Thymus (tissue), 11 donors: Measurements from ENCODE around the gene TP53BP2. TPM values are rescaled to one million over a fixed set of nuclear protein-coding genes. Genes with fewer than 3 reads are reported as not detected.
"Not testable (repeated sequence)": the region's sequence is repeated elsewhere in the genome, so short reads cannot be mapped to it uniquely, and the experiment has no call there.

Experiments used
- DNase-seq, 9 donors: peaks; one replicate each; pipeline ENCODE4 v3.0.0-alpha.2; 2013; ENCODE audit warnings: low spot score in 9 of 9, low read depth in 6 of 9, missing footprints in 1 of 9
- H3K27ac ChIP-seq, 2 donors: one replicate each; pipeline ENCODE4 v1.5.1; 2013; ENCODE audit warnings: control low read depth in 1 of 2, low read depth in 1 of 2, low read length in 1 of 2, mild to moderate bottlenecking in 1 of 2, moderate library complexity in 1 of 2
- H3K27me3 ChIP-seq, 2 donors: one replicate each; pipeline ENCODE4 v1.5.1; 2013; ENCODE audit warnings: low read length in 1 of 2; ENCODE audit not compliant: control insufficient read depth in 2 of 2, insufficient read depth in 1 of 2
- H3K36me3 ChIP-seq, 2 donors: one replicate each; pipeline ENCODE4 v1.5.1; 2013; ENCODE audit warnings: low read length in 1 of 2, mild to moderate bottlenecking in 1 of 2, moderate library complexity in 1 of 2; ENCODE audit not compliant: control insufficient read depth in 2 of 2, insufficient read depth in 2 of 2
- H3K4me1 ChIP-seq, 2 donors: one replicate each; pipeline ENCODE4 v1.5.1; 2013; ENCODE audit warnings: low read length in 2 of 2; ENCODE audit not compliant: control insufficient read depth in 2 of 2, insufficient read depth in 2 of 2
- H3K4me3 ChIP-seq, 2 donors: one replicate each; pipeline ENCODE4 v1.5.1; 2013; ENCODE audit warnings: low read length in 2 of 2, control low read depth in 1 of 2, mild to moderate bottlenecking in 1 of 2
- H3K9me3 ChIP-seq, 2 donors: one replicate each; pipeline ENCODE4 v1.5.1; 2013; ENCODE audit warnings: low read length in 1 of 2, mild to moderate bottlenecking in 1 of 2; ENCODE audit not compliant: control insufficient read depth in 2 of 2, insufficient read depth in 1 of 2
- WGBS: extraction: QIAGEN DNeasy Blood & Tissue Kit; methylation state at CpG from one replicate; pipeline ENCODE4 v1.1.7; 2013; 5-methylcytosine and 5-hydroxymethylcytosine counted together
- polyA plus RNA-seq: library from polyadenylated mRNA; stranded (reverse); fragments of 200-250 nt; gene quantifications from one replicate; pipeline ENCODE4 v1.2.3, GENCODE V29; 2013
- total RNA-seq: library from RNA; stranded (reverse); fragments of 120-200 nt; gene quantifications from one replicate; pipeline ENCODE4 v1.2.4, GENCODE V29; 2013
- donor health status: healthy.

TP53BP2 gene
- total and polyA plus RNA-seq, 2 donors: 15.2 to 23.3 TPM

DNA sequence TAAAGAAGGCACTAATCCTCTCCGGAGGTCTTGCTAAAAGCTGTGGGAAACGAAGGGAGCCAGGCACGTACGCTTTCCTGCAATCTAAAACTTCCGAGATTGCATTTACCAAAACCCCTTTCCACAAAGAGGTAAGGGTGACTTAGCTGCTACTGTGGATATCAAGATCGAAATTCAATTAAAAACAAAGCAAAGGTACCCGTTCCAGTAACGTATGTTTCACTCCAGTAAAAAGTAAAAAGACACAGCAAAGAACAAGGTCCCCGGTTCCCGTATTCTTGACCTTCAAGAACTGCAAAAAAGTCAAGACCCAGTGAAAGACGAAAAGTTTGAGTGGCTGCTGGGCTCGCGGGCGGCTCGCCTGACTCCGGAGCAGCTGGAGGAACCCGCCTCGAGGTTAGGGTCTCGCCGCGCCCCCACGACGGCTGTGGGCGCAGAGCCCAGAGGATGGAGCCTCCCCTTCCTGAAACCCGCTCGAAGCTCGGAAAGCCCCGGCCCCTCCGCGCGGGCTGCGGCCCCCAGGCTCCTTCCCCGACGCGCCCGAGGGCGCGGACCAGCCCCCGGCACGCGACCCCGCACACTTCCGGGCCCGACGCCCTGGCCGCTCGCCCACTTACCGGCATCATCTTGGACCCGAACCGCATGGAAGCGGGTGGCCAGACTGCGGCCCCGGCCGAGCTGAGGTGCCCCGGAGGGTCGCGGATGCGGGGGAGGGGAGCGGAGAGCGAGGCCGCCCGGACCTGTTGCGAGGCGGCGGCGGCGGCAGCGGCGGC lies 524 bp downstream of the TP53BP2 start:
- Histone ChIP-seq H3K36me3 (no peaks in the 10 kb centered on the region), H3K4me1 (peaks cover 6 to 12% of the 10 kb centered on the region in 2 donors), H3K27me3 (no peaks in the 10 kb centered on the region), H3K9me3 (no peaks in the 10 kb centered on the region), H3K4me3 (peak overlapping the region; percentile 62 to 97), H3K27ac (peak overlapping the region; percentile 93 to 98)
- DNase-seq: peak in 8 of 9 donors; percentile 42 to 86 (median 70)
- under 1% methylated on average over 69 of the region's 69 CpGs for WGBS

DNA sequence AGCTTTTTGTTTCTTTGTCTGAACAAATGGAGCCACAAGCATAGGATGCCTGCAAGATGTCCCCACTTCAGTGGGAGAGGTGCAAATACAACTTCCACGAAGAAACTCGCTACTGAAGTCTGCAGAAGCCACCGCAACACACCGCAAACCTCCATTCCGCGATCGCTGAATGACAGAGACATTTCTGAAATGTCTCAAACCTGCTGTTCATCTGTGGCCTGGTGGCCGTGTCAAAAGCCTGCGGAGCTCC lies 1.0 kb downstream of the TP53BP2 start:
- H3K27ac ChIP-seq: peak overlapping the region; percentile 93 to 98
- DNase-seq: peak in 3 of 9 donors; percentile 11 to 25 (median 12)
- H3K36me3 ChIP-seq: no peaks in the 10 kb centered on the region
- peak overlapping the region; percentile 62 to 97 for H3K4me3 ChIP-seq
- H3K9me3 ChIP-seq: no peaks in the 10 kb centered on the region
- H3K27me3 ChIP-seq: no peaks in the 10 kb centered on the region
- under 1% methylated on average over 9 of the region's 9 CpGs for WGBS
- peaks cover 6 to 12% of the 10 kb centered on the region in 2 donors for H3K4me1 ChIP-seq

DNA sequence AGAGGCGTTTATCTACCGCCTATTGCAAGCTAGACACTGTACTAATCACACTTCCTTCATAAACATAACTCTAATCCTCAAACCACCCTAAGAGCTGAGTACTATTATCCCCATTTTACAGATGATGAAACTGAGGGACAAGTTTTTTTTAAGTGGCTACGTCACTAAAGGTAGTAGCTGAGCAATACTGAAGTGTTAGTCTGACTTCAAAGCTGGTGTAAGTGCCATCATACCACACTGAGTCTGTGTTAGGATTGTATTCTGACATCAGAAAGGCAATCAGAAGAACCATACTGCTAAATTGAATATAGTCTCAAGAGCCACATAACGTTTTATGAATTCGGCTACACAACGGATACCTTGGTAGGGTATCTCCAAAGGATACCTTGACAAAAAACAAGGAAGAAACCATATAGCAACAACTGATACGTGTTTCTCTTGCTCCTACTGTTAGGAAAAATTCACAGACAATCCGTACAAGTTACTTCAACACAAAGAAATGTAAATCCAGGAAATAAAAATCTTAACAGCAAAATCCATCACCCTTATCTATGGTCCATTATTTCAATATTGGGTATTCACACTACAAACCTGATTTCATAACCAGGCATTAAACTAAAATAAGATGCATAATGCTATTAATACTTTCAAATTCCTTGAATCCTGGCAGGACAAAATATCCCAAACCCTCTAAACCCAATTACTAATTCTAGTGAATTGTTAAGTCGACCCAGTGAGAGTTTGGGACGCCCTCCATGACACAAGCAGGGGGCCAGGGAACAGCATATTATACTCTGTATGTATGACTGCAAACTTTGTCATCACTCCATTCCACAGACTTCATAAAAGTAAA lies 1.6 kb downstream of the TP53BP2 start:
- 76% methylated on average over 10 of the region's 10 CpGs for WGBS
- Histone ChIP-seq H3K36me3 (no peaks in the 10 kb centered on the region), H3K9me3 (no peaks in the 10 kb centered on the region), H3K4me1 (peaks cover 6 to 12% of the 10 kb centered on the region in 2 donors), H3K27me3 (no peaks in the 10 kb centered on the region), H3K27ac (peak overlapping the region in 1 of 2 donors; percentile 93), H3K4me3 (peak overlapping the region; percentile 62 to 97)
- DNase-seq: no peak

DNA sequence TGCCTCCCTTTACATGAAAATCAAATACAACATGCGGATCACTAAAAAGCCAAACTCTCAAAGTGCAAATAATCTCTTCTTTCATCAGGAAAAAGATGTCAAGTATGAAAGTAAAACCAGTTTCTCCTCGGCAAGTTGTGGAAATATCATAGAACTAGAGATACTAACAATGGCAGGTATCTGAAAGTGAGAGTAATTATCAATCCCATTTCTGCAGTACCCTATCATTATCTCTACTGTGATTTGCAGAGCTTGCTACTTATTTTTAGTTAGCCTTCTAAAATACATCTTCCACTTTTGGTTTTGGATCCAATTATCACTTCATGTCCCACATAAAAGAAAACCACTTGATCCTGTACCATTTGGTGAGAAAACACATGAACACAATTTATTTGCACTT lies 3.0 kb downstream of the TP53BP2 start:
- Histone ChIP-seq H3K27me3 (no peaks in the 10 kb centered on the region), H3K27ac (no peak overlapping the region), H3K4me1 (peaks cover 7 to 12% of the 10 kb centered on the region in 2 donors), H3K4me3 (no peak overlapping the region), H3K9me3 (no peaks in the 10 kb centered on the region), H3K36me3 (no peaks in the 10 kb centered on the region)
- DNase-seq: no peak
- 78% methylated on average over 2 of the region's 2 CpGs for WGBS

DNA sequence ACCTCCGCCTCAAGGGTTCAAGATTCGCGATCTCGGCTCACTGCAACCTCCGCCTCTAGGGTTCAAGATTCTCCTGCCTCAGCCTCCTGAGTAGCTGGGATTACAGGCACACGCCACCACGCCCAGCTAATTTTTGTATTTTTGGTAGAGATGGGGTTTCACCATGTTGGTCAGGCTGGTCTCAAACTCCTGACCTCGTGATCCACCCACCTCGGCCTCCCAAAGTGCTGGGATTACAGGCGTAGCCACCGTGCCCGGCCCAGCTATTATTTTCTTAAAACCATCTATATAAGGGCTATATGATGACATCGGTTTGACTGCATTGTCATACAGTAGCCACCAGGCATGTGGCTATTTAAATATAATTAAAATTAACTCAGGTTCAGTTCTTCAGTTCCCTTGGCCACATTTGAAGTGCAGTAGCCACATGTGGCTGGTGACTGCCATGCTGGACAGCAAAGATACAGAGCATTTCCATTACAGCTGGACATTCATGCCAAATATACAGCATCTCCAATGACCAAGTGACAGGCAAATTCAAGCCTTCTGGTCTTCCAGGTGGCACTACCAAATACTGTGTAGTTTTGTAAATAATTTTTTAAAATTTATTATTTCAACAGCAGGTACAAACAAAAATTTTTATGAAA lies 3.6 kb downstream of the TP53BP2 start:
- not testable (repeated sequence) for H3K9me3 ChIP-seq, H3K36me3 ChIP-seq, H3K4me3 ChIP-seq, H3K27me3 ChIP-seq, H3K27ac ChIP-seq, DNase-seq
- WGBS: 97% methylated on average over 13 of the region's 13 CpGs
- H3K4me1 ChIP-seq: peaks cover 12 to 14% of the 10 kb centered on the region in 2 donors

DNA sequence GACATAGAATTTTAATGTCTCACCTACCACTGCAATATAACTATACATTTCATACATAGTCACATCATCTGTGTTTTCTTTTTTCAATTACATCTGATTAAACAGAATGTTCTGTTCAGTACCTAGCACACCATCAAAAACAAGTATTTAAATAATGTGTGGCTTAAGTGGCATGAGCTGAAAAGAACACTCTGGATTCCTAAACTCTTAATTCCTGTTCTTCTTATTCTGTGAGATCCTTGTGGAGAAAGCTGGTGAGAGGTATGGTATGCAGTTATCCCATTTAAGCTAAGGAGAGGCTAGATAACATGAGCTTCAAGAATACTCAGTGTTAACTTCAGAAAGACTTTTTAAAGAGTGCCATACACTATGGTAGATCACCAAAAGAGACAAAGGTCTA lies 5.5 kb downstream of the TP53BP2 start:
- H3K4me1 ChIP-seq: peaks cover 12 to 20% of the 10 kb centered on the region in 2 donors
- DNase-seq: no peak
- no peaks in the 10 kb centered on the region for H3K9me3 ChIP-seq
- H3K27ac ChIP-seq: no peak overlapping the region
- no peaks in the 10 kb centered on the region for H3K36me3 ChIP-seq
- no peaks in the 10 kb centered on the region for H3K27me3 ChIP-seq
- H3K4me3 ChIP-seq: no peak overlapping the region

DNA sequence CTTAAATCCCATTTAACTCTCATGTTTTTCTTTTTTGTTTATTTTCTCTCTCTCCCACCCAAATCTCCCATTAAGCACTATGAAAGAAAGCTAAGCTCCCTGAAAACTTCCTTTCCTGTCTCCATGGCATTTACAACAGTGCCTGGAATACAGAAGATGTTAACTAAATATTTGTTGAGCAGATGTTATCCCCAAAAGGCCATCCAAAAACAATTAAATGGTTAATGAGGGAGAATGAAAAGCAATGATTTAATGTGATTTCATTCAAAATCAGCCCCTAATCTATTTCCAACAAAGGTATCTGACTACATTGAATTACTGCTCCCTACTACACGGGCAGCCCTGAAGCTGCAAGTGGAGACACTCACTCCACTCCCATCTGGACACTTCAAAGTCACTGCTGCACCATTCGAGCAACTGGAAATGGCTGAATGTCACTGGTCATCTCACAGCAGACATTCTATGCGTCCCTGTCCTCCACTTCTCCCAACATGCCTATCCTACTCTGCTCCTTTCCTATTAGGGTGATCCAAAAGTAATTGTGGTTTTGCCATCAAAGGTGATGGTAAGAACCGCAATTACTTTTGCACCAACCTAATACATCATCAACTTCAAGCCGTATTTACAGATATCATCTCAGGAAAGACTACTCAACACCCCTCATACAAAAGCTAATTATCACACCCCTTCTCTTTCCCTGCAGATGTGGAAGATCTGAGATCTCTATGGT lies 7.5 kb downstream of the TP53BP2 start:
- Histone ChIP-seq H3K27ac (no peak overlapping the region), H3K4me1 (peaks cover 8 to 20% of the 10 kb centered on the region in 2 donors)
- 97% methylated on average over 5 of the region's 5 CpGs for WGBS

DNA sequence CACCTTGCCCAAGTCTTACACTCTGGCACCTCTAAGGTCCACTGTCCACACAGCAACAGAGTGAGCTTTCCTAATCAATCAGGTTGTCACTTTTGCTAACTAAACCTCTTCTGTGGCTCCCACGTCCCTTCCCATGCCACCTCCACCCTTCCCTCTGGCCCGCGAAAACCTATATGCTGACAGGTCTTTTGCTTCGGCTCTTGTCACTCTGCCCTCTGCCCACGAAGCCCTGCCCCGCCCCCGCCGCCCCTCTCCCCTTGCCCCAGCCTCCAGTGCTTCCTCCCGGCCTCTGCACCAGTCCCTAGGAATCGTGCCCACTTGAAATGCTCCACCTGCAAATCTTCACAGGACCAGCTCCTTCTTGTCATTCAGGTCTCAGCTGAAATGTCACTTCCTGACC lies 8.1 kb downstream of the TP53BP2 start:
- Histone ChIP-seq H3K27me3 (no peaks in the 10 kb centered on the region), H3K9me3 (no peaks in the 10 kb centered on the region), H3K27ac (no peak overlapping the region), H3K36me3 (no peaks in the 10 kb centered on the region), H3K4me1 (peaks cover 8 to 22% of the 10 kb centered on the region in 2 donors), H3K4me3 (no peak overlapping the region)
- no peak for DNase-seq
- WGBS: 88% methylated on average over 10 of the region's 10 CpGs

More for the DNA sequence above, 7.5 kb downstream of the TP53BP2 start:
- no peak for DNase-seq
- no peak overlapping the region for H3K4me3 ChIP-seq
- no peaks in the 10 kb centered on the region for H3K9me3 ChIP-seq
- no peaks in the 10 kb centered on the region for H3K27me3 ChIP-seq
- H3K36me3 ChIP-seq: no peaks in the 10 kb centered on the region
